Smooth muscle cell (in vitro differentiated cells): Measurements from ENCODE around the gene PPP2R1B. TPM values are rescaled to one million over a fixed set of nuclear protein-coding genes. Genes with fewer than 3 reads are reported as not detected.

Source experiments
- DNase-seq: peaks from one replicate; lab custom pipeline; 2025; ENCODE audit not compliant: unreplicated experiment; lab: John Stamatoyannopoulos, UW
- H2AFZ ChIP-seq: fragments of 200-600 bp; sonication (generic); 2 replicates; pipeline ENCODE4 v1.6.0; 2016; ENCODE audit warnings: antibody characterized with exemption, low read depth, mild to moderate bottlenecking
- H3F3A ChIP-seq: fragments of 200-600 bp; sonication (generic); 2 replicates; pipeline ENCODE4 v1.6.0; 2017; ENCODE audit warnings: antibody characterized with exemption, low read depth
- H3K27ac ChIP-seq: fragments of 200-600 bp; sonication (generic); 2 replicates; pipeline ENCODE4 v1.5.1; 2016; ENCODE audit warnings: low read depth, mild to moderate bottlenecking
- H3K27me3 ChIP-seq: fragments of 200-600 bp; sonication (generic); 2 replicates; pipeline ENCODE4 v1.6.1; 2016; ENCODE audit warnings: low read depth, mild to moderate bottlenecking
- H3K36me3 ChIP-seq: fragments of 200-600 bp; sonication (generic); 2 replicates; pipeline ENCODE4 v1.5.1; 2016; ENCODE audit warnings: low read depth
- H3K4me1 ChIP-seq: fragments of 200-600 bp; sonication (generic); 2 replicates; pipeline ENCODE4 v1.5.1; 2016; ENCODE audit warnings: low read depth
- H3K4me2 ChIP-seq: fragments of 200-600 bp; sonication (generic); 2 replicates; pipeline ENCODE4 v1.6.0; 2016; ENCODE audit warnings: mild to moderate bottlenecking
- H3K4me3 ChIP-seq: fragments of 200-600 bp; sonication (generic); 2 replicates; pipeline ENCODE4 v1.5.1; 2016; ENCODE audit warnings: mild to moderate bottlenecking
- H3K79me2 ChIP-seq: fragments of 200-600 bp; sonication (generic); 2 replicates; pipeline ENCODE4 v1.6.0; 2016; ENCODE audit warnings: low read depth, mild to moderate bottlenecking
- H3K9ac ChIP-seq: fragments of 200-600 bp; sonication (generic); 2 replicates; pipeline ENCODE4 v1.6.0; 2016; ENCODE audit warnings: low read depth
- H3K9me3 ChIP-seq: fragments of 200-600 bp; sonication (generic); replicated peaks from 2 replicates; pipeline ENCODE4 v1.5.1; 2016; ENCODE audit warnings: low read depth
- H4K20me1 ChIP-seq: fragments of 200-600 bp; sonication (generic); 2 replicates; pipeline ENCODE4 v1.6.0; 2016; ENCODE audit warnings: low read depth
- CTCF ChIP-seq: fragments of 200-600 bp; sonication (generic); IDR thresholded peaks from 2 replicates; pipeline ENCODE4 v1.5.1; 2017; ENCODE audit warnings: borderline replicate concordance, mild to moderate bottlenecking, antibody characterized with exemption; ENCODE audit not compliant: insufficient read depth, poor library complexity, severe bottlenecking
- WGBS: methylation state at CpG from one replicate; pipeline ENCODE4 v1.1.7; 2016; ENCODE audit warnings: low lambda C conversion rate; 5-methylcytosine and 5-hydroxymethylcytosine counted together
- polyA plus RNA-seq: library from polyadenylated mRNA; unstranded; fragments of >200 nt; fragmentation: Nextera tagmentation; extraction: Ambion mirVana; gene quantifications from 2 replicates; pipeline ENCODE4 v1.2.1, GENCODE V29; 2016
- total RNA-seq: library from RNA; depleted of rRNA; stranded (reverse); fragments of >200 nt; gene quantifications from 2 replicates; pipeline ENCODE4 v1.2.3, GENCODE V29; 2014

PPP2R1B gene
- total and polyA plus RNA-seq, 2 experiments from 2014 or later = 13.1 to 29.5 TPM

- no peaks in the 10 kb centered on the region for H3K4me1 ChIP-seq
- peaks cover 2% of the 10 kb centered on the region for H3K36me3 ChIP-seq
- peak overlapping the region; percentile 35 for H3K4me3 ChIP-seq
- H3K4me2 ChIP-seq = peak overlapping the region; percentile 83
- no peak for DNase-seq
- no peak overlapping the region for H2AFZ ChIP-seq
- no peaks in the 10 kb centered on the region for H3K27me3 ChIP-seq
- H3F3A ChIP-seq = peaks cover 25% of the 10 kb centered on the region
- H4K20me1 ChIP-seq = no peaks in the 10 kb centered on the region
- TF ChIP-seq CTCF = no peak
- peak overlapping the region; percentile 91 for H3K27ac ChIP-seq
- no peaks in the 10 kb centered on the region for H3K9me3 ChIP-seq
- peak overlapping the region; percentile 64 for H3K9ac ChIP-seq
- H3K79me2 ChIP-seq = peaks cover 40% of the 10 kb centered on the region
- WGBS = 75% methylated on average over 1 of the region's 1 CpG
Measured at GRCh38 chr11:111814106-111814505, 47.9 kb upstream of the PPP2R1B start.

GRCh38 chr11:111812211-111812610, 46.0 kb upstream of the PPP2R1B start:
- H3F3A ChIP-seq = peaks cover 22% of the 10 kb centered on the region
- peak overlapping the region; percentile 18 for H3K27ac ChIP-seq
- H3K36me3 ChIP-seq = peaks cover 16% of the 10 kb centered on the region
- H3K4me1 ChIP-seq = no peaks in the 10 kb centered on the region
- no peak for DNase-seq
- H3K79me2 ChIP-seq = peaks cover 47% of the 10 kb centered on the region
- H3K4me2 ChIP-seq = peak overlapping the region; percentile 25
- H3K9me3 ChIP-seq = no peaks in the 10 kb centered on the region
- 94% methylated on average over 2 of the region's 2 CpGs for WGBS
- no peak overlapping the region for H3K4me3 ChIP-seq
- H2AFZ ChIP-seq = no peak overlapping the region
- TF ChIP-seq CTCF = no peak
- H3K9ac ChIP-seq = no peak overlapping the region
- no peaks in the 10 kb centered on the region for H4K20me1 ChIP-seq
- no peaks in the 10 kb centered on the region for H3K27me3 ChIP-seq

GRCh38 chr11:111811445-111811844, 45.3 kb upstream of the PPP2R1B start:
- Histone ChIP-seq H3K4me1 (no peaks in the 10 kb centered on the region), H3K4me3 (no peak overlapping the region), H3K79me2 (peaks cover 47% of the 10 kb centered on the region), H3K27ac (no peak overlapping the region), H3K27me3 (no peaks in the 10 kb centered on the region), H3K36me3 (peaks cover 16% of the 10 kb centered on the region), H3K9ac (no peak overlapping the region), H3K9me3 (no peaks in the 10 kb centered on the region), H3K4me2 (no peak overlapping the region), H4K20me1 (no peaks in the 10 kb centered on the region), H2AFZ (no peak overlapping the region), H3F3A (peaks cover 15% of the 10 kb centered on the region)
- TF ChIP-seq CTCF = no peak
- WGBS = 89% methylated on average over 2 of the region's 2 CpGs
- DNase-seq = no peak

- WGBS = 95% methylated on average over 2 of the region's 2 CpGs
- H4K20me1 ChIP-seq = no peaks in the 10 kb centered on the region
- no peak overlapping the region for H3K27ac ChIP-seq
- no peak overlapping the region for H2AFZ ChIP-seq
- no peaks in the 10 kb centered on the region for H3K4me1 ChIP-seq
- H3K9ac ChIP-seq = no peak overlapping the region
- TF ChIP-seq CTCF = no peak
- no peaks in the 10 kb centered on the region for H3K27me3 ChIP-seq
- H3K9me3 ChIP-seq = no peaks in the 10 kb centered on the region
- H3K4me2 ChIP-seq = no peak overlapping the region
- H3K79me2 ChIP-seq = peaks cover 51% of the 10 kb centered on the region
- no peak for DNase-seq
- H3K36me3 ChIP-seq = peaks cover 16% of the 10 kb centered on the region
- no peak overlapping the region for H3K4me3 ChIP-seq
- peaks cover 6% of the 10 kb centered on the region for H3F3A ChIP-seq
Measured at GRCh38 chr11:111808834-111809233, 42.6 kb upstream of the PPP2R1B start.
